Measurements from ENCODE around the gene OR51V1.

GRCh38 chr11:5230266-5230665, 29.8 kb upstream of the OR51V1 start:
- TF ChIP-seq CTCF (IDR thresholded peaks at IDR 0.05) (no peak), POLR2A (IDR thresholded peaks at IDR 0.05) (no peak)
